NCI-H82 (cell line): ENCODE measurements around the gene HEPACAM.

Experiments
- DNase-seq: peaks from one replicate; lab custom pipeline; 2025; lab: John Stamatoyannopoulos, UW

The HEPACAM gene

GRCh38 chr11:124884869-124885479, 50.9 kb downstream of the HEPACAM start:
- DNase-seq = no peak

GRCh38 chr11:124884340-124884739, 51.5 kb downstream of the HEPACAM start:
- no peak for DNase-seq

GRCh38 chr11:124882339-124883071, 53.3 kb downstream of the HEPACAM start:
- no peak for DNase-seq

GRCh38 chr11:124880958-124881357, 54.9 kb downstream of the HEPACAM start:
- DNase-seq = no peak

GRCh38 chr11:124880290-124880611, 55.6 kb downstream of the HEPACAM start:
- no peak for DNase-seq

DNA sequence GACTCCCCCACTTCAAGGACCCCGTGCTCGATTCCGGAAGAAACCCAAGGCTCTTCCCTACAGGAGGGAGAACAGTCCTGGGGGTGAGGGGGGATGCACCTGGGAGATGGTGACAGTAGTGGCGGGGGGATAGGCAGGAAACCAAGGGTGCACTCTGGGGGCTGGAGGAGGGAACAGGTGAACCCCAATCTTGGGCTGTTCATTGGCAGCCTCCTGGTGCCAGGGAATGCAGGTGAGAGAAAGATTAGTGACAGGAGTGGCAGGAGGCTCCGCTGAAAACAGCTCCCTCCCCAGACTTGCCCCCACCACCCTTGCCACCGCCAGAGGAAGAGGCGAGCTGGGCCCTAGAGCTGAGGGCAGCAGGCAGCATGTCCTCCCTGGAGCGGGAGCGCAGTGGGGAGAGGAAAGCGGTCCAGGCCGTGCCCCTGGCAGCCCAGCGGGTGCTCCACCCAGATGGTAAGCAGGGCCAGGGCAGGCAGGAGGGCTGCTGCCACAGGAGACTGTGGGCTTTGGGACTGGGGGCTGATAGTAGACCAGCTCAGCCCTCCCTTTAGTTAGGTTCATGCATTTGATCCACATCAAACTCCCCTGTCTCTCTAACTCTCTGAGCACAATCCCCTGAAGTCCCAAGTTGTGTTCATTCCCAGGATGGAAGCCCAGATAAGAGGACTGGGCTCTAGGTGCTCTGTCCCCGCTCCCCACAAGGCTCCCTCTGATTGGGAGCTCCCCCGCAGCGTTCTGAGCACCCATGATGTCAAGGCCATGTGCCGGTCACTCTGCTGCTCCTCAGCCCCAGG, 56.2 kb downstream of the HEPACAM start:
- DNase-seq = no peak

- DNase-seq = no peak
Observed at GRCh38 chr11:124878759-124879492, 56.9 kb downstream of the HEPACAM start.

DNA sequence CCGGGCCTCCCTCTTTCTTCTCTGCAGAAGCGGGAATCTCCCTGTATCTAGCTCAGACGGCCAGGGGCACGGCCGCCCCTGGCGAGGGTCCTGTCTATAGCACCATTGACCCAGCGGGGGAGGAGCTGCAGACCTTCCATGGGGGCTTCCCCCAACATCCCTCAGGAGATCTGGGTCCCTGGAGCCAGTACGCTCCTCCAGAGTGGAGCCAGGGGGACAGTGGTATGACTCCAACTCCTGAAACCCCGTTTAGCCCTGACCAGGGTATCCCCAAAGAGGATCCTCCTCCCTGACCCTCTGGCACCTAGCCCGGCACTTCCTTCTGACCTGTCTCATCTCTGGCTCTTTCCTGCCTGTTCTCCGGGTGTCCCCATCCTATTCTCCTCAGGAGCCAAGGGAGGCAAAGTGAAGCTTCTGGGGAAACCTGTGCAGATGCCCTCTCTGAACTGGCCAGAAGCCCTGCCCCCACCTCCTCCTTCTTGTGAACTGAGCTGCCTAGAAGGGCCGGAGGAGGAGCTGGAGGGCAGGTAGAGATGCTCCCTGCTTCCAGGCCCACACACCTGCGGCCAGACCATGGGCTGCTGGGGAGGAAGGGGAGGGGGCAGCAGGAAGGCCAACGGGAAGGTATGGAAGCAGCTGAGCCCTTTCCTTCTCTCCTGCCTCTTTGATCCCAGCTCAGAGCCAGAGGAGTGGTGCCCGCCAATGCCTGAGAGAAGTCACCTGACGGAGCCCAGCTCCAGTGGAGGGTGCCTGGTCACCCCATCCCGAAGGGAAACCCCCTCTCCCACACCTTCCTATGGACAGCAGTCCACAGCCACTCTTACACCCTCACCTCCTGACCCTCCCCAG, 57.7 kb downstream of the HEPACAM start:
- DNase-seq = no peak

DNA sequence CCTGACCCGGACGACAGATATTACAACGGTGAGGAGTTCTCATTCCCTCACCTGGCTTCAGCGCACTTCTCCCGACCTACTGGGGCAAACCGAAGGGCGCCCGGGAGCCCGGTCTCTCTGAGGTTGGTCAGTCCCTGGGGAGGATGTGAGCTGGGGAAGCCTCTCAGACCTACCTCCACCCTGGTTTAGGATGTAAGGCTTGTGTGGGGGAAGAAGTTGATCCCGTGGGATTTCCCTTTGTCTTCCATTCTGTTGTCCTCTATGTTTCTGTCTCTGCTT, 58.3 kb downstream of the HEPACAM start:
- DNase-seq = no peak

- no peak for DNase-seq
Observed at GRCh38 chr11:124876818-124877630, 58.8 kb downstream of the HEPACAM start.

DNA sequence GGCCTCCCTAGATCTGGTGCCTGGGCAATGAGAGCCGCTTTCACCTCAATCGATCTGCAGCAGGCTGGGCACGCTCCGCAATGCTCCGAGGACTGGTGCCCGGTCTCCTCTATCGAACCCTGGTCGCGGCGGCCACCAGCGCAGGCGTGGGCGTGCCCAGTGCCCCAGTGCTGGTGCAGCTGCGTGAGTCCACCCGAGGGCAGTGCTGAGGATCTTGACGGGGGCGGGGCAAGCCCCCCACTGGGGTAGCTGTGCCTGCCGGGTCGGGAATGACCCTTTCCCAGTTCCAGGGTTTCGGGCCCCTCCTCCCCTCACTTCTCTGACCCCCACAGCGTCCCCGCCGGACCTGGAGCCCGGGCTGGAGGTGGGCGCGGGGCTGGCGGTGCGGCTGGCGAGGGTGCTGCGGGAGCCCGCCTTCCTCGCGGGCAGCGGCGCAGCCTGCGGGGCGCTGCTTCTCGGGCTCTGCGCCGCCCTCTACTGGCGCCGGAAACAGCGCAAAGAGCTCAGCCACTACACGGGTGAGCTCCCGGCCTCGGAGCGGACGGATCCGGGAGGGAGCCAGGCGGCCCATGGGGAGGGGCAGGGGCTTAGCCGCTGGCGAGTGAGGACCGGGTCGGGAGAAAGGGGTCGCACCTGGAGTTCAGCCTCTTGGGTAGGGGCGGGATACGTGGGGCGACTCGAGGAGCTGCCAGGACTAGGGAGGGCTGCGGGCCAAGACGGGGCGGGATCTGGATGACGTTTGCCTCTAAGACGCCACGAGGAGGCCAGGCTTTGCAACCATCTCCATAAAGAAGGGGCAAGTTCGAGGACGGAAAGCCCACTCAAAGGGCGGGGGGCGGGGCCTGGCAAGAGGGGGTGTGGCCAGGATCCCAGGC, 59.7 kb downstream of the HEPACAM start:
- peak; percentile 93 for DNase-seq

- DNase-seq = no peak
Observed at GRCh38 chr11:124875401-124875800, 60.4 kb downstream of the HEPACAM start.

GRCh38 chr11:124874571-124875255, 61.1 kb downstream of the HEPACAM start:
- no peak for DNase-seq

DNA sequence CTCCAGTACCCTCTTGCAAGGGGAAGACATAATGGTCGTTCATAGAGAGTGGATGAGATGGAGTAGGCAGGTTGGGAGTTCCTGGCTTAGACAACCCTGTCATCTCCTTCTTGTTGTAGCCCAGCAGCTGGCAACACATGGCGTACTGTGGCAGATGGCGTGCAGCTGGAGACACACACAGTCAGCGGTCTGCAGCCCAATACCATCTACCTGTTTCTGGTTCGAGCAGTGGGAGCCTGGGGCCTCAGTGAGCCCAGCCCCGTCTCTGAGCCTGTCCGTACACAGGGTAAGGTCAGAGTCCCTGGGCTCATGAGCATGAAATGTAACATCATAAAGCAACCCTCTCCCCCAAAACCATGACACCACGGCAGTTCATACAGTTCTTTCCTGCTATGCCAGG, 61.9 kb downstream of the HEPACAM start:
- peak; percentile 20 for DNase-seq

DNA sequence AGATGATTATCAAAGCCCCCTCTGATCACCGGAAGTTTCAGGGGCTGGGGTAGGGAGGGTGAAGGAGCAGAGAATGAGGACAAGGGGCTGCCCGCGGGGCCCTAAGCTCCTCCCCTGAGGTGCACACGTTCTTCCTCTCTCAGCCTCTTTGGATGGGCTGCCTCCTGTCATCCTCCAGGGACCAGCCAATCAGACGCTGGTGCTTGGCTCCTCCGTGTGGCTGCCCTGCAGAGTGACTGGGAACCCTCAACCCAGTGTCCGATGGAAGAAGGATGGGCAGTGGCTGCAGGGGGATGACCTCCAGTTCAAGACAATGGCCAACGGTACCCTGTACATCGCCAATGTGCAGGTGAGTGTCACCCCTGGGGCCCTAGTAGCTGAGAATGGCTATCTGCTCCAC, 63.1 kb downstream of the HEPACAM start:
- no peak for DNase-seq

DNA sequence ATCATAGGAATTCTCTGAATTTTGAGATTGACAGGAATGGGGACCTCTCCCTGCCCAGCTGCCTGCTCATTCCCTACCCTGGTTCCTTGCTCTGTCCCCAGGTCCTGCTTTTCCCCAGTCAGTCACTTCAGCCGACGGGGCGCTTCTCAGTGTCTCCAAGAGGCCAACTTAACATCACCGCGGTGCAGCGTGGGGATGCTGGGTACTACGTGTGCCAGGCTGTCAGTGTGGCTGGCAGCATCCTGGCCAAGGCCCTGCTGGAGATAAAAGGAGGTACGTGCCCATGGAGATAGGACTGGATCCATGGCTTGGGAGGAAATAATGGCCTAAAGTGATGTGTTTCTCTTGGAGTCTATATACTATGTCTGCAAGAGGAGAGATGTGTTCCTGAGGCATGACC, 63.6 kb downstream of the HEPACAM start:
- no peak for DNase-seq

DNA sequence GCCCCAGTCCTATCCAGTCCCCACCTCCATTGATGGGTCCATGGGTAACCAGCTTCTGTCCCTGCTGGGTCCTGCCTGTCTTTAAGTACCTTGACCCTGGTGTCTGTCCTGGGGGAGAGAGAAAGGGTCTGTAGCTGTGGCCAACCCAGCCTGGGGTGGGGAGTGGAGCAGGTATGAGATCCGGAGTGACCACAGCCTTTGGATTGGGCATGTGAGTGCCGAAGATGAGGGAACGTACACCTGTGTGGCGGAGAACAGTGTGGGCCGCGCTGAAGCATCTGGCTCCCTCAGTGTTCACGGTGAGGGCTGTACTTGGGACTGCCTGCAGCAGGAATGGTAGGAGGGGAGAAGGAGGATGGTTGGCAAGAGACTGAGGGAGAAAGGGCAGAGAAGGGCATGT, 65.4 kb downstream of the HEPACAM start:
- no peak for DNase-seq

- no peak for DNase-seq
Observed at GRCh38 chr11:124869856-124870387, 65.9 kb downstream of the HEPACAM start.

DNA sequence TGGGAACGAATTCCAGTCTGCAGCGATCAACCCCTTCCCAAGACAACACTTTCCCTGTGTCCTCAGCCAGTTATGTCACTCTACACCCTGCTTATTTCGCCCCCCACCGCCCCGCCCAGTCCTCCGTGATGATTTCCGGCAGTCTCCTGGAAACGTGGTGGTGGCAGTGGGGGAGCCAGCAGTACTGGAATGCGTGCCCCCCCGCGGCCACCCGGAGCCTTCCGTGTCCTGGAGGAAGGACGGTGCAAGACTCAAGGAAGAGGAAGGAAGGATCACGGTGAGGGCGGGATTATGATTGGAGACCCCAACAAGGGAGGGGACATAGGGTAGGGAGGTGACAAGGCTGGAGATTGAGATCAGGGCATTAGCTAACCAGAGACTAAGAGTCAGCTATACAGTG, 66.5 kb downstream of the HEPACAM start:
- no peak for DNase-seq
